IMR-90 (cell line): ENCODE results near the gene RAI2. TPM values are rescaled to one million over a fixed set of nuclear protein-coding genes. Genes with fewer than 3 reads are reported as not detected.

Source experiments
- ATAC-seq: fragments of 200-7000 bp; cut with Tn5 transposase; 2 replicates; pipeline ENCODE4 v1.9.1; 2020; ENCODE audit warnings: low read depth, mild to moderate bottlenecking, moderate library complexity
- BruUV-seq: library from RNA; stranded (reverse); fragments of 400-500 nt; replicated peaks from 2 replicates; lab custom pipeline; 2021; lab: Mats Ljungman, UMichigan
- CTCF ChIA-PET: fragments of 300-600 bp; formaldehyde crosslinking; extraction: SDS; loops from one replicate; lab custom pipeline; 2021; ENCODE audit warnings: antibody characterized with exemption; lab: Yijun Ruan, JAX
- POLR2A ChIA-PET: fragments of 300-600 bp; sonication (Branson Sonifier 250); formaldehyde crosslinking; loops from one replicate; lab custom pipeline; 2022; ENCODE audit warnings: antibody characterized with exemption; ENCODE audit not compliant: unreplicated experiment; lab: Charles Lee
- DNase-seq: peaks from one replicate; pipeline ENCODE4 v3.0.0; 2013
- H2AFZ ChIP-seq: replicated peaks from 2 replicates; pipeline ENCODE3; 2013; ENCODE audit warnings: low read length, mild to moderate bottlenecking; ENCODE audit not compliant: poor library complexity
- H2AK5ac ChIP-seq: 2 replicates; pipeline ENCODE4 v1.6.1; 2013; ENCODE audit warnings: low read depth, low read length, inconsistent platforms
- H2AK9ac ChIP-seq: replicated peaks from 2 replicates; pipeline ENCODE3; 2013; ENCODE audit warnings: mild to moderate bottlenecking, low read depth, low read length, moderate library complexity; ENCODE audit not compliant: poor library complexity
- H2BK120ac ChIP-seq: 2 replicates; pipeline ENCODE4 v1.6.1; 2013; ENCODE audit warnings: low read depth, low read length, inconsistent platforms
- H2BK15ac ChIP-seq: 3 replicates; pipeline ENCODE4 v1.6.1; 2013; ENCODE audit warnings: low read depth, low read length, inconsistent platforms
- H2BK20ac ChIP-seq: 2 replicates; pipeline ENCODE4 v1.6.1; 2013; ENCODE audit warnings: low read depth, mild to moderate bottlenecking, inconsistent platforms, low read length, moderate library complexity
- H2BK5ac ChIP-seq: 2 replicates; pipeline ENCODE4 v1.6.1; 2013; ENCODE audit warnings: mild to moderate bottlenecking, low read depth, low read length, inconsistent platforms; ENCODE audit not compliant: poor library complexity, severe bottlenecking
- H3K14ac ChIP-seq: replicated peaks from 2 replicates; pipeline ENCODE4 v1.6.1; 2013; ENCODE audit warnings: low read depth, low read length, inconsistent platforms
- H3K18ac ChIP-seq: 2 replicates; pipeline ENCODE4 v1.6.1; 2013; ENCODE audit warnings: low read depth, low read length, control low read depth
- H3K23ac ChIP-seq: 2 replicates; pipeline ENCODE4 v1.6.1; 2013; ENCODE audit warnings: low read depth, low read length, inconsistent platforms
- H3K27ac ChIP-seq: 2 replicates; pipeline ENCODE4 v1.5.1; 2013; ENCODE audit warnings: mild to moderate bottlenecking, control low read depth, low read length; ENCODE audit not compliant: insufficient read depth
- H3K27me3 ChIP-seq: 2 replicates; pipeline ENCODE4 v1.6.1; 2013; ENCODE audit warnings: low read length; ENCODE audit not compliant: control insufficient read depth, insufficient read depth
- H3K36me3 ChIP-seq: 2 replicates; pipeline ENCODE4 v1.6.1; 2013; ENCODE audit warnings: low read length, mixed read lengths; ENCODE audit not compliant: control insufficient read depth, insufficient read depth
- H3K4ac ChIP-seq: 2 replicates; pipeline ENCODE4 v1.6.1; 2013; ENCODE audit warnings: low read depth, low read length, inconsistent platforms
- H3K4me1 ChIP-seq: 2 replicates; pipeline ENCODE4 v1.6.1; 2013; ENCODE audit warnings: low read length, mixed read lengths; ENCODE audit not compliant: control insufficient read depth, insufficient read depth
- H3K4me2 ChIP-seq: 2 replicates; pipeline ENCODE4 v1.6.1; 2013; ENCODE audit warnings: low read depth, mild to moderate bottlenecking, control low read depth, low read length, moderate library complexity
- H3K4me3 ChIP-seq: 2 replicates; pipeline ENCODE4 v1.5.1; 2013; ENCODE audit warnings: low read depth, mild to moderate bottlenecking, control low read depth, low read length, moderate library complexity; ENCODE audit not compliant: insufficient read depth
- H3K56ac ChIP-seq: 2 replicates; pipeline ENCODE4 v1.6.1; 2013; ENCODE audit warnings: low read length, inconsistent platforms; ENCODE audit not compliant: insufficient read depth; ENCODE audit errors: extremely low read depth
- H3K79me1 ChIP-seq, 2 experiments: 2 replicates each; pipeline ENCODE4 v1.6.1; 2013; ENCODE audit warnings: low read length in 2 of 2, inconsistent platforms in 1 of 2, low read depth in 1 of 2
- H3K9ac ChIP-seq: 2 replicates; pipeline ENCODE4 v1.6.1; 2013; ENCODE audit warnings: low read depth, low read length, control low read depth
- H3K9me1 ChIP-seq: 2 replicates; pipeline ENCODE4 v1.6.1; 2013; ENCODE audit warnings: low read length, inconsistent platforms; ENCODE audit not compliant: insufficient read depth
- H3K9me3 ChIP-seq: 2 replicates; pipeline ENCODE4 v1.6.1; 2013; ENCODE audit warnings: low read length; ENCODE audit not compliant: control insufficient read depth, insufficient read depth
- H4K20me1 ChIP-seq: 2 replicates; pipeline ENCODE4 v1.6.1; 2013; ENCODE audit warnings: low read length, inconsistent platforms; ENCODE audit not compliant: insufficient read depth
- H4K5ac ChIP-seq: 2 replicates; pipeline ENCODE4 v1.6.1; 2013; ENCODE audit warnings: mild to moderate bottlenecking, low read depth, low read length, control low read depth
- H4K8ac ChIP-seq, 2 experiments: 2 replicates each; pipeline ENCODE4 v1.6.1; 2013; ENCODE audit warnings: low read depth in 2 of 2, low read length in 2 of 2, control low read depth in 1 of 2, inconsistent platforms in 1 of 2
- H4K91ac ChIP-seq: 2 replicates; pipeline ENCODE4 v1.6.1; 2013; ENCODE audit warnings: low read depth, low read length, inconsistent platforms; ENCODE audit not compliant: insufficient read depth
- CEBPB ChIP-seq: IDR thresholded peaks from 2 replicates; pipeline ENCODE4 v1.6.1; 2012; ENCODE audit warnings: low read depth, low read length, improper control_type of control experiment
- CHD1 ChIP-seq: IDR thresholded peaks from 2 replicates; pipeline ENCODE4 v1.6.1; 2012; ENCODE audit warnings: low read depth, low read length, improper control_type of control experiment
- MAFK ChIP-seq: IDR thresholded peaks from 2 replicates; pipeline ENCODE4 v1.6.1; 2012; ENCODE audit warnings: low read depth, low read length, improper control_type of control experiment
- RFX5 ChIP-seq: IDR thresholded peaks from 2 replicates; pipeline ENCODE4 v1.8.0; 2012; ENCODE audit warnings: low read depth, mild to moderate bottlenecking, low read length, moderate library complexity
- WGBS, 2 experiments: methylation state at CpG; one replicate each; pipeline versions ENCODE4 v1.1.5 to v1.1.7; 2013; ENCODE audit warnings: missing lambda C conversion rate in 2 of 2; ENCODE audit not compliant: insufficient read length in 1 of 2; ENCODE audit errors: extremely low coverage in 2 of 2; 5-methylcytosine and 5-hydroxymethylcytosine counted together
- dilution Hi-C: fragments of 300-500 bp; cut with HindIII; formaldehyde crosslinking; loops from one replicate; pipeline ENCODE4 v1.14.3; 2018; ENCODE audit warnings: low sequenced_read_pairs; ENCODE audit not compliant: unreplicated experiment
- in situ Hi-C: fragments of 300-500 bp; cut with MboI; formaldehyde crosslinking; loops from 3 replicates; pipeline ENCODE4 v1.14.3; 2019; ENCODE audit warnings: low sequenced_read_pairs, inconsistent platforms, mixed read lengths
- intact Hi-C: fragments of 100-400 bp; cut with micrococcal nuclease; formaldehyde crosslinking; loops from 2 replicates; pipeline ENCODE4 v1.10.0; 2022
- polyA plus RNA-seq, 3 experiments: library from polyadenylated mRNA; depleted of rRNA; stranded (reverse); fragments of >200 nt; gene quantifications; 2 replicates each; pipeline ENCODE4 v1.2.3, GENCODE V29; 2012; ENCODE audit warnings: low replicate concordance in 1 of 3
- total RNA-seq: library from RNA; depleted of rRNA; stranded (reverse); fragments of >200 nt; gene quantifications from 2 replicates; pipeline ENCODE4 v1.2.3, GENCODE V29; 2012
- TF ChIP-seq, protein P1 (sequence below): fragments of 150-350 bp; IDR thresholded peaks from 2 replicates; pipeline ENCODE4 v1.6.1; 2017; ENCODE audit warnings: mild to moderate bottlenecking, antibody characterized with exemption, low read length, low read depth

The RAI2 gene
- total and polyA plus RNA-seq, 2 of the 4 experiments (the other 2 are of a cell fraction): 0.07 TPM; not detected in 1

DNA sequence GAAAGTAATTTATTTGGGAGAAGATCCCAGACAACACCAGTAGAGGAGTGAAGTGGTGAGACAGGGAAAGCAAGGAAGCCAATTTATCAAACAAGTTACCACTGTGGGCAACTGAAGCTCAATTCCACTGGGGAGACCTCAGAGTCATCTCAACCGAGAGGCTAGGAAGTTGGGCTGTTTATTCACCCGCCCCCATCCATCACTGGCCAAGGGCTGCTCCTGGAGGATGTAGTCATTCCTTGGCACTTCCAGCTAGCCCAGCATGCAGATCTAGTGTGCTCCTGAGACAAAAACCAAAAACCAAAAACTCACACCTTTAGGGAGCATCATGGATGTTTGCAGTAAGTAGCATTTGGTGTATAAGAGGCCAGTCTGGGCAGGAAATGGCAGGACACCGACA is 47.0 kb downstream of the RAI2 start:
- in situ Hi-C loops: no loop called here
- Histone ChIP-seq H2BK20ac (no peak overlapping the region), H2BK5ac (no peak overlapping the region), H2AK9ac (peak overlapping the region; percentile 13), H4K91ac (no peak overlapping the region), H2AFZ (no peak overlapping the region), H3K9ac (no peak overlapping the region), H4K20me1 (no peaks in the 10 kb centered on the region), H3K9me1 (no peaks in the 10 kb centered on the region), H3K9me3 (no peaks in the 10 kb centered on the region), H3K18ac (no peak overlapping the region), H2AK5ac (no peak overlapping the region), H3K4ac (no peak overlapping the region), H3K36me3 (no peaks in the 10 kb centered on the region), H2BK15ac (no peak overlapping the region), H4K5ac (no peak overlapping the region), H3K27ac (no peak overlapping the region), H3K14ac (no peak overlapping the region), H3K23ac (no peak overlapping the region), H3K27me3 (peaks cover 2% of the 10 kb centered on the region), H2BK120ac (no peak overlapping the region), H4K8ac (no peak overlapping the region), H3K56ac (no peak overlapping the region), H3K79me1 (no peaks in the 10 kb centered on the region), H3K4me1 (no peaks in the 10 kb centered on the region), H3K4me2 (no peak overlapping the region), H3K4me3 (no peak overlapping the region)
- DNase-seq (no peak), ATAC-seq (no peak)
- no CpG with 5 or more reads among the region's 3 CpGs for WGBS, 2 experiments
- no TSS peak for BruUV-seq
- dilution Hi-C loops: no loop called here
- TF ChIP-seq CEBPB (no peak), MAFK (no peak), RFX5 (no peak), CHD1 (no peak)
- TF ChIP-seq, protein P1, sequence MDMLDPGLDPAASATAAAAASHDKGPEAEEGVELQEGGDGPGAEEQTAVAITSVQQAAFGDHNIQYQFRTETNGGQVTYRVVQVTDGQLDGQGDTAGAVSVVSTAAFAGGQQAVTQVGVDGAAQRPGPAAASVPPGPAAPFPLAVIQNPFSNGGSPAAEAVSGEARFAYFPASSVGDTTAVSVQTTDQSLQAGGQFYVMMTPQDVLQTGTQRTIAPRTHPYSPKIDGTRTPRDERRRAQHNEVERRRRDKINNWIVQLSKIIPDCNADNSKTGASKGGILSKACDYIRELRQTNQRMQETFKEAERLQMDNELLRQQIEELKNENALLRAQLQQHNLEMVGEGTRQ: no peak
- intact Hi-C loops: no loop called here
- ChIA-PET CTCF (no interaction called here), POLR2A (no interaction called here)
